A549 (cell line): Measurements from ENCODE around the gene TMUB2.

Source experiments
- JUN ChIP-seq, 2 experiments: fragments of >200 bp; sonication (Bioruptor Twin); formaldehyde crosslinking; IDR thresholded peaks; 2 replicates in 1 of 2; 3 replicates in 1 of 2; pipeline ENCODE4 v1.6.1; 2016 to 2017
- POLR2A ChIP-seq: IDR thresholded peaks from 2 replicates; pipeline ENCODE4 v1.6.1; 2012; ENCODE audit warnings: mild to moderate bottlenecking, low read length
- RAD21 ChIP-seq, 2 experiments: fragments of >200 bp in 1 of 2; sonication (Bioruptor Twin) in 1 of 2; formaldehyde crosslinking in 1 of 2; IDR thresholded peaks in 1 of 2; conservative IDR thresholded peaks in 1 of 2; 2 replicates in 1 of 2; 3 replicates in 1 of 2; pipeline ENCODE4 v1.6.1; 2012 to 2018; ENCODE audit warnings: inconsistent platforms in 1 of 2
- RNF2 ChIP-seq: fragments of 200-600 bp; sonication (generic); IDR thresholded peaks from 2 replicates; pipeline ENCODE4 v1.6.1; 2016; ENCODE audit warnings: low read depth, mild to moderate bottlenecking, antibody characterized with exemption, moderate library complexity, borderline replicate concordance
- SMC3 ChIP-seq: fragments of >200 bp; sonication (Bioruptor Twin); formaldehyde crosslinking; IDR thresholded peaks from 3 replicates; pipeline ENCODE4 v1.6.1; 2018; ENCODE audit warnings: inconsistent platforms
- TP53 ChIP-seq: fragments of 250-450 bp; sonication (Bioruptor Pico); IDR thresholded peaks from 2 replicates; pipeline ENCODE4 v1.5.0; 2021; ENCODE audit warnings: mild to moderate bottlenecking, moderate library complexity
- TF ChIP-seq, protein P1 (sequence below): fragments of >200 bp; sonication (Bioruptor Twin); formaldehyde crosslinking; IDR thresholded peaks from 3 replicates; pipeline ENCODE4 v1.5.1; 2016
- TF ChIP-seq, protein P2 (sequence below): fragments of 450-650 bp; IDR thresholded peaks from 2 replicates; pipeline ENCODE4 v1.6.1; 2014; ENCODE audit warnings: antibody characterized with exemption

DNA sequence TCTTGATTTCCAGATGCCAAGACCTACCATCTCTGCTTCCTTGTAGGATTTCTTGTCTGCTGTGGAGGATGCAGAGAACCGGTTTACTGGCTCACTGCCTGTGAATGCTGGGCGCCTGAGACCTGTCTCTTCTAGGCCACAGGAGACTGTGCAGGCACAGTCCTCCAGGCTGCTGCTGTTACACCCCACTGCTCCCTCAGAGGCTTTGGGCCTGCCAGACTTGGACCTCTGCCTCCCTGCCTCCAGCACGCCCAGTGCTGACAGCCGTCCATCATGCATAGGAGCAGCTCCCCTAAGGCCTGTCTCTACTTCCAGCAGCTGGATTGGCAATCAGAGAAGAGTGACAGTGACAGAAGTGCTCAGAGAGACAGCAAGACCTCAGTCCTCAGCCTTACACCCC, 39.0 kb upstream of the TMUB2 start:
- TF ChIP-seq, protein P1, sequence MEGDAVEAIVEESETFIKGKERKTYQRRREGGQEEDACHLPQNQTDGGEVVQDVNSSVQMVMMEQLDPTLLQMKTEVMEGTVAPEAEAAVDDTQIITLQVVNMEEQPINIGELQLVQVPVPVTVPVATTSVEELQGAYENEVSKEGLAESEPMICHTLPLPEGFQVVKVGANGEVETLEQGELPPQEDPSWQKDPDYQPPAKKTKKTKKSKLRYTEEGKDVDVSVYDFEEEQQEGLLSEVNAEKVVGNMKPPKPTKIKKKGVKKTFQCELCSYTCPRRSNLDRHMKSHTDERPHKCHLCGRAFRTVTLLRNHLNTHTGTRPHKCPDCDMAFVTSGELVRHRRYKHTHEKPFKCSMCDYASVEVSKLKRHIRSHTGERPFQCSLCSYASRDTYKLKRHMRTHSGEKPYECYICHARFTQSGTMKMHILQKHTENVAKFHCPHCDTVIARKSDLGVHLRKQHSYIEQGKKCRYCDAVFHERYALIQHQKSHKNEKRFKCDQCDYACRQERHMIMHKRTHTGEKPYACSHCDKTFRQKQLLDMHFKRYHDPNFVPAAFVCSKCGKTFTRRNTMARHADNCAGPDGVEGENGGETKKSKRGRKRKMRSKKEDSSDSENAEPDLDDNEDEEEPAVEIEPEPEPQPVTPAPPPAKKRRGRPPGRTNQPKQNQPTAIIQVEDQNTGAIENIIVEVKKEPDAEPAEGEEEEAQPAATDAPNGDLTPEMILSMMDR = no peak
- TF ChIP-seq TP53 (CRISPR knock-in tag) (no peak), RAD21 (conservative IDR thresholded peaks at IDR 0.05 in 1 of 2, IDR thresholded peaks at IDR 0.05 in 1 of 2) (no peak), JUN (IDR thresholded peaks at IDR 0.05) (no peak), POLR2A (no peak), RNF2 (no peak), SMC3 (no peak)
- TF ChIP-seq, protein P2, sequence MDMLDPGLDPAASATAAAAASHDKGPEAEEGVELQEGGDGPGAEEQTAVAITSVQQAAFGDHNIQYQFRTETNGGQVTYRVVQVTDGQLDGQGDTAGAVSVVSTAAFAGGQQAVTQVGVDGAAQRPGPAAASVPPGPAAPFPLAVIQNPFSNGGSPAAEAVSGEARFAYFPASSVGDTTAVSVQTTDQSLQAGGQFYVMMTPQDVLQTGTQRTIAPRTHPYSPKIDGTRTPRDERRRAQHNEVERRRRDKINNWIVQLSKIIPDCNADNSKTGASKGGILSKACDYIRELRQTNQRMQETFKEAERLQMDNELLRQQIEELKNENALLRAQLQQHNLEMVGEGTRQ = no peak
